ENCODE results near the gene B3GNT3. TPM values are rescaled to one million over a fixed set of nuclear protein-coding genes. Genes with fewer than 3 reads are reported as not detected.
A peak's percentile ranks its signal among the peaks of the same experiment; 100 is the strongest.

The B3GNT3 gene
- polyA plus RNA-seq, 1 donor: 8.7 TPM

DNA sequence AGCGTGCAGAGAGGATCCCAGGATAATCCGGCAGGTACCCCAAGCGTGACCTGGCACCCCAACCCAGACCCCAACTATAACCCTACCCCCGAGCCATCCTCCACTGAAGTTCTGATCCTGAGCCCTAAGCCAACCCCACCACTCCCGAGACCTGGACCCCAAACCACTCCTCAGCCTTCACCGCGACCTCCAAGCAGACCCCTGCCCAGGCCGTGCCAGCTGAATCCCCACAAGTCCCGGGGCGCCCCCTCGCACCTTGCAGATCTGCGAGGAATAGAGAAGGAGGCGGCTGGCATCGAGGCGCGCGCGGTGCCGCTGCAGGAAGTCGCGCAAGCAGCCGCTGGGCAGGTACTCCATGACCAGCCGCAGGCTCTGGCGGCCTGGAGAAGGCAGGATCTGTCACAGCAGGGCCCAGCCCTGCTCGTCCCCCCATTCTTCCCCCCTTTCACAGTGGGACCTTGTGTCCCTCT lies 36.5 kb downstream of the B3GNT3 start:
- DNase-seq: no peak

DNA sequence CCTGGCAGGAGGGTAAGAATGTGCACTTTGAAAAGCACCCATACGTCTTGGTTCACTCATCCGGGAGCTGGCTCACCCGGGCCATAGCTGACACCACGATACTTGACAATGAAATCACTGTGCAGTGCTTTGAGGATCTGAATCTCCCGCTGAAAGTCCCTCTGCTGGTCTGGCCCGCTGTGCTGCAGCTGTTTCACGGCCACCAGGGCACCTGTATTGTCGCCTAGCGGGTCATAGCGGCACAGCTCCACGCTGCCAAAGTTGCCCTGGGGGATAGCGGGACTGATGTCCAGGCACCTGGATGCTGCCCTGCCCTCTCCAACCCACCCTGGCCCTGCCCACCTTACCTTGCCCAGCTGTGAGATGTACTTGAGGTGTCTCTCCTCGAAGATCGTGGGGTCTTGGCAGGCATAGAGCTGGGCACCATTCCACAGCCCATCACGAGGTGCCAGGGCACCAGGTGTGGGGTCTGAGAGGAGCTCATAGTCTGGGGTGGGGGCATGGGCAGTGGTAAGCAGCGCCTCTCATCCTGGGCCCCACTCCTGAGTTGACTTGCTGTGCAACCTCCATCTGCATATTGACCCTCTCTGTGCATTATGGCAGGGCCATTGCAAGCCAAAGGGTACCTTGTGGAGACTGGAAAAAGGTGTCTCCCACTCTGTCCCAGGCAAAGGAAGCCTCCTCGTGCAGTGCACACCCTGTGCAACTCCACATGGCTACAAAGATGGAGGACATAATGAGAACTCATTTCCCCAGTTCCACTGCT lies 37.7 kb downstream of the B3GNT3 start:
- DNase-seq: no peak

DNA sequence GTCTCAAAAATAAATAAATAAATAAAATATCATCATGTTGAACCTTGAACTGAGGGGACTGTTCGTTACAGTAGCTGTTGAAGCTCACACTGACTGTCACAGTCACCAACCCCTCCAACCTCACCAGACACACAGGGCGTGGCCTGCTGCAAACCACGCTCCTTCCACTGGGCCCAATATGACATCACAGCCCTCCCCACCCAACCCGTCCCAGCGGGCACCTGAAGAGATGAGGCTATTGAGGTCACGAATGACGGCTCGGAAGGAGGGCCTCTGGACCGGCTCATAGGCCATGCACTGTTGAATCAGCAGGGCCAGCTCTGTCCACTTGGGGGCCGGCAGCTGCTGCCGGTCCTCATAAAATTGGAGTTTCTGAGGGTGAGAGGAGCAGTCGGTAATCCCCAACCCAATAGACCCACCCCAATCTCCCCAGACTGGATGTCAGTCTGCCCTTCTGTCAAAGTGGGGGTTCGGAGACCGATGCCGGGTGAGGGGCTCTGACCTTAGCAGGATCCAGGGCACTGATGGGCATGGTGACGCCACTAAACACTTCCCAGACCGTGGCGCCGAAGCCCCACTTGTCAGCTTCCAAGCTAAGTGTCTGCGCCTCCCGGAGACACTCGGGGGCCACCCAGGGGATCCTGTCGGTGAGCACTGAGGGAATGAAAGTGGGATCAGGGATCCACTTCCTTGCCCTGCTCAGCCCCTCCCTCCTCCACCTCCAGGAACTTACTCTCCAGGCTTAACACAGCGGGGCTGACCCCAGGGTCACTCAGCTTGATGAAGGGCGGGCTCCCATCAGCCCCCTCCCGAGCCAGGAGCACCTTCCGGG lies 39.6 kb downstream of the B3GNT3 start:
- no peak for DNase-seq

- DNase-seq: no peak
Observed at GRCh38 chr19:17835182-17836006, 40.5 kb downstream of the B3GNT3 start.

GRCh38 chr19:17836530-17836929 lies 41.6 kb downstream of the B3GNT3 start:
- no peak for DNase-seq

- no peak for DNase-seq
Observed at GRCh38 chr19:17837972-17838371, 43.0 kb downstream of the B3GNT3 start.

- DNase-seq: no peak
Observed at GRCh38 chr19:17840019-17840418, 45.1 kb downstream of the B3GNT3 start.

DNA sequence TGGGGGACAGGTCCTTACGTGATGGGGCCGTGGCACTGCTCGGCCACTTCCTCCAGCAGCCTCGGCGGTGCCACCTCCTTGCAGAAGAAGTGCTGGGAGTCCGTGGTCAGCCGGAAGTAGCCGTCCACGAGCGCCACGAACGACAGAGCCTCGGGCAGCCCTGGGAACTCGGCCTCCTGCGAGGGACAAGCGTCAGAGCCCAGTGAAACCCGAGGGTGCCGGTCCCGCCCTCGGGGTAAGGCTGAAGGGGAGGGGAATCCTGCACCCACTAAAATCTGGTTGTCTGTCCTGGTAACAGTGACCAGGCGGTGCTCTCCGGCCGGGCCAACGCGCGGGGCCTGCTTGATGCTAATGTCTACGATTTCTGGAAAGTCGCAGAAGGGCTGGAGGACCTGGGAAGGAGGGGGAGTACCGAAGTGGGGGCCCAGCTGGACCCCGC lies 46.5 kb downstream of the B3GNT3 start:
- no peak for DNase-seq

- peak; percentile 85 for DNase-seq
Observed at GRCh38 chr19:17841810-17842662, 47.1 kb downstream of the B3GNT3 start.

DNA sequence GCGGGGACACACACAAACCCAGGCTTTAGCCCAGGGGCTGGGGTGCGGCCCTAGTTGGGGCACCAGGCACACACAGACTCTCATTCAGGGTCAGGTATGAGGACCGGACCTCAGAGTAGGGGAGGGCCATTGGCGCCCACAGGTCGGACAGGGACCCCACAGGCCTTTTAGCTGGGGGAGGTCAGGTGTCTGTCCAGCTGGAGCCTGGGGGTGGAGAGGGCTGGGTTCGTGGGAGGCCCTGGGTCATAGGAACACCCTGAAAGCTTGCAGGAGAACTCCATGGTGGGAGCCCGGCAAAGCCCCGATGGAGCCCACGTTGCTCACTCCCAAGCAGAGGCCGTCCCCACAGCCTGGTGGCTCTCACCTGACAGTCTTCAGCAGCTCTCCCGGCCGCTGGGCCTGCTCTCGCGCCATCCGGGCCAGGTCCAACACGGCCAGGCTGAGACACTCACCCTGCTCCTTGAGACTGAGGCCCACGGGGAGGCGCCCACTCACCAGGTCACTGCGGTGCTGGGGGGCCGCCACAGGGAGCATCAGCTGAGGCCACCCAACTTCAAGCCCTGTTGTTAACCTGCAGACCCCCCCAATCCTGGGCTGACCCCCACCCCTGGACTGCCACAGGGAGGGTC lies 47.8 kb downstream of the B3GNT3 start:
- DNase-seq: no peak

DNA sequence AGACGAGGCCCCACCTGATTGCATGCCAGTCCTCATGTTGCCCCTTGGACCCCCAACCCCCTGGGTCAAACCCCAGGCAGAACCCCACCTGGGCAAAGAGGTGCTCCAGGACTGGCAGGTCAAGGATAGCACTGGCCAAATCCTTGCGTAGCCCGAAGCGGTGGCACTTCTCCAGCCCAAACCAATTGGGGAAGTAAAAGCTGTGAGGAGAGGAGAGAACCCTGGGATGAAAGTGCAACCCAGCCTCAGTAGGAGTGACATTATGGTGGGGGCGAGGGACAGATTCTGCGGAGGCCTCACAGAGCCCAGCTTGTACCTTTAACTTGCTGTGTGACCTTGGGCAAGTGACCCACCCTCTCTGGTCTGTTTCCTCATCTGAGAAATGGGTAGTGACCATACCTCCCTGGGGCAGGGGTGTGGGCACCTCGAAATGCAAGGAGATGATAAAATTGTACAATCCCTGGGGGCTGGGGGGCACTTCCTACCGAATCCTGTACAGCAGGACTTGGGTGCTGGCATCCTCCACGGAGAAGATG lies 48.4 kb downstream of the B3GNT3 start:
- no peak for DNase-seq

DNA sequence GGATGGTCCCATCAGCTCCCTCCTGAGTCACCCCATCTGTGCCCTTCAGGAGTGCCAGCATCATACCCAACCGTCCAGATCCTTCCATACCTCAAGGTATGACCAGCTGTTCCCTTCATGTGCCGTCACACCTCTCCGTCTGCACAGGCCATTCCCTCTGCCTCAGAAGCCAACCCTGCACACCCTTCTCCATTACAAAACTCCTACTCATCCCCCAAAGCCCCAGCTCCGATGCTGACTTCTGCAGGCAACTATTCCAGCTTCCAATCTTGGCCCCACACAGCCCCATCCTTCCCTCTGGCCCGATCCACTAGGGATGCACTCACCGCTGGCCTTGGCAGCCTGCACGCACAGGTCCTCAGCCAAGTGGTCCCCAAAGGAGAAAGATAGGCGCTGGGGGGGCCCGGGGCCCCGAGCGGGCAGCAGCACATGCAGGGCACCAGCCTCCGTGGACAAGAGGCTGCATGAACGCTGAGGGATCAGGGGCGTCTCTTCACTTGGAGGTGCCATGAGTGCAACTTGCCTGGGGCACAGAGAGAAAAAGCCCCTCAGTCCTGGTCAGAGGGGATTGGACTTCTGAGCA lies 49.1 kb downstream of the B3GNT3 start:
- no peak for DNase-seq

- no peak for DNase-seq
Observed at GRCh38 chr19:17846146-17846545, 51.2 kb downstream of the B3GNT3 start.

DNA sequence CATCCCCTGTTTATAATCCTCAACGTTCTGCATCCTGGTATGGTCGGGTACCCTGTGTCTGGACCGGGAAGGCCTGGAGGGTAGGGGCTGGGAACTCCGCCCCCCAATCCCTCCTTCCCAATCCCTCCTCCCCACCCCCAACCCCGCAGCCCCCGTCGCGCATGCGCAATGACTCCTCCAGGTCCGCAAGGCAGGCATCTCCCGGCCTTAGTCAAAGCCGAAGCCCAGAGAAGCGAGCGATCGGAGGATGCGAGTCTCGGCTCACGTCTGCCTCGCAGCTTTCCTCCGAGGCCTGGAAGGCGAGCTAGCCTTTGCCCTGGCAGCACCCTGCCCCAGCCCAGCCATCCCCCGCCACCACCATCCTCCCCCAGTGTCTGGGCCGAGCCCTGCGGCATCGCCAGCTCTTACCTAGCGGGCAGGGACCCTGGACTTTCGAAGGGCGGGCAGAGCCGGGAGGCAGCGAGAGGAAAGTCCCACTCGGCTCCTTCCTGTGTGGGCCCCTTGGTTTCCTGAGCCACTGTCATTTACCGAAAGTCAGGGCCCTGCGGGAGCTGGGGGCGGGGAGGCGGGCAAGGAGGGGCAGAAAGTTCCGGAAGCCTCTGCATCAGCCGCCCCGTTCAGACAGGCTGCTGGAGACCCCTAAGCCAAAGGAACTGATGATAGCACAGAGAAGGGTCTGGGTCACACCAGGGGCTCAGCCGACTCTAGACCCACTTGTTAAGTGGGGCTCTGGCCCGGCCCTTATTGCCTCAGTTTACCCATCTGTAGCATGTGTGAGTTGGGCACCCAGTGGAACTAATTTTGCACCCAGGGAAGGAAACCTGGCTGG lies 52.8 kb downstream of the B3GNT3 start, which contains the start of gene JAK3:
Gene JAK3, minus strand, starts transcription at position 445 of the 829 bp plus-strand sequence. CDS start 3,565 bp downstream, outside the sequence.
- DNase-seq: peak; percentile 75

DNA sequence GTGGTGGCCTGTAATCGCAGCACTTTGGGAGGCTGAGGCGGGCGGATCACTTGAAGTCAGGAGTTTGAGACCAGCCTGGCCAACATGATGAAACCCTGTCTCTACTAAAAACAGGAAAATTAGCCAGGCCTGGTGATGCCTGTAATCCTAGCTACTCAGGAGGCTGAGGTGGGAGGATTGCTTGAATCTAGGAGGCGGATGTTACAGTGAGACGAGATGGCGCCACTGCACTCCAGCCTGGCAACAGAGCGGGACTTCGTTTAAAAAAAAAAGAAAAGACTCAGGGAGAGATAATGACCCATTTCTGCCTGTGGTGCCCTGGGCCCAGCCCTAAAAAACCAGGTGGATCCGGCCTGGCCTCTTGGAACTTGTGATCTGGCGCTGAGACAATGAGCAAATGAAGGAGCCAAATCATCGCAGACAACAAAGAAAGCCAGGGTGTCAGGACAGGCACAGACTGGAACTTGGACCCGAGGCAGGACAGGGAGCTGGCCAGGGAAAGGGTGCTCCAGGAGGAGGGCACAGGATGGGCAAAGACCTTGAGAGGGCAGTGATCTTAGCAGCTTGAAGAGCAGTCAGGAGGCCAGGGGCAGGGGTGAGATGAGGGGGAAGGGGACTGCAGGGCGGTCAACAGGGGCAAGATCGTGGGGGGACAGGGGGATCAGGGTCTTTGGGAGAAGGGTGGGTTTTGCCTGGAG lies 53.8 kb downstream of the B3GNT3 start:
- DNase-seq: no peak

DNA sequence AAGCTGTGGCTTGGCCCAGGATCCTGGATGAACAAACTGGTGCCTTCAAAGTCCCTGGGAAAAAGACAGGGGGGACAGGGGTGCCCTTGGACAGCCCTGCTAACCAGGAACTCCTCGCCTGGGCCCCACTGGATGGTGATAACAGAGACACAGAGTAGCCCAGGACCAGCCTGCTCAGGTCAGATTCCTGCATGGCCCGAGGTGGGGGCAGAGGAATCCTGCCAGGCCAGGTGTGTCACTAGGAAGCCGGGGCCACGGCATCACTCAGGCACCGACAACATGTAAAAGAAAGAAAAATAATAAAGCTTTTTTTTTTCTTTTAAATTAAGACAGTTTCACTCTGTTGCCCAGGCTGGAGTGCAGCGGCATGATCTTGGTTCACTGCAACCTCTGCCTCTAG lies 59.1 kb downstream of the B3GNT3 start:
- no peak for DNase-seq

DNA sequence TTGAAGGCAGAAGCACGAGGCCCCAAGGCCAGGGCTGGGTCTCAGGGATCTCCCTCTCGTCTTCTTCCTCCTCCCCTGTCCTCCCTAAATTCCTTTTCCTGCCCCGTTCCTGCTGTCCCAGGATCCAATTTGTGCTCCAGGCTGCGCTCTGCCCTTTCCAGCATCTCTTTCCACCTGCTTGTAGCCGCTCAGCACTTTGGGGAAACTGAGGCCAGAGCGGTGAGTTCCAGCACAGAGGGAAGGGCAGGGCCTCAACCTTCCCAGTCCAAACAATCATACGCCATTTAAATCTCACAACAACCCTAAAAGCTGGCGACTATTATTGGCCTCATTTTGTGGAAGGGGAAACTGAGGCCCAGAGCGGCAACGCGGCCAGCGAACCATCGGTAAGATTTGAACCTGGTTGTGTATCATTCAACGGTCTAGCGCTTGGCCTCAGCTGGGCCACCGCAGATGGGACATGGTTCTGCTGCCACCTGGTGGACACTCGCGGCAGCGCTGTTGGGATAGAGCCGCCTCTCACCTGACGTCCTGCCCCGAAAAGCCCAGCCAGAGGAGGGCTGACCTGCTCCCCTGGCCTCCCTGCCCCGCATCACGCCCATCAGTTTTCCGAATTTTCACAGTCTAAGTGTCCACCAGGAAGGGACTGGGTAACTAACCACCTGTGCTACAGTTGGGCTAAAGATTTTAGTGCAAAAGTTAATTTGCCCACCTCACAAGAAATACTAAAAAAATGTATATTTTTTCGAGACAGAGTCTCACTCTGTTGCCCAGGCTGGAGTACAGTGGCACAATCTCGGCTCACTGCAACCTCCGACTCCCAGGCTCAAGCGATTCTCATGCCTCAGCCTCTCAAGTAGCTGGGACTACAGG lies 60.6 kb downstream of the B3GNT3 start:
- peak; percentile 70 for DNase-seq
